HG03108 (cell line): ENCODE results near the gene TPI1.
A peak's percentile ranks its signal among the peaks of the same experiment; 100 is the strongest.
"Not testable (repeated sequence)": the region's sequence is repeated elsewhere in the genome, so short reads cannot be mapped to it uniquely, and the experiment has no call there.

Source experiments
- ATAC-seq: cut with Tn5 transposase; IDR thresholded peaks from one replicate; pipeline ENCODE4 v1.9.1; 2021; ENCODE audit warnings: moderate library complexity; ENCODE audit not compliant: unreplicated experiment

Gene TPI1

GRCh38 chr12:6866920-6867412 is 365 bp upstream of the TPI1 start:
- peak; percentile 1 for ATAC-seq

GRCh38 chr12:6868211-6869048 is 1.1 kb downstream of the TPI1 start:
- no peak for ATAC-seq

- ATAC-seq, result no peak
These were observed 2.0 kb downstream of the TPI1 start for GRCh38 chr12:6869049-6870021.

GRCh38 chr12:6870304-6870703 is 3.0 kb downstream of the TPI1 start:
- ATAC-seq, result not testable (repeated sequence)

GRCh38 chr12:6871052-6871957 is 4.0 kb downstream of the TPI1 start:
- no peak for ATAC-seq

- peak; percentile 29 for ATAC-seq
These were observed 5.0 kb downstream of the TPI1 start for GRCh38 chr12:6872073-6873048.

GRCh38 chr12:6873094-6874014 is 6.0 kb downstream of the TPI1 start, which contains the start of gene SPSB2:
Gene SPSB2 (minus strand): TSS chr12:6873303. CDS start chr12:6872901, 402 bp downstream.
- ATAC-seq, result peak; percentile 69

- ATAC-seq, result not testable (repeated sequence)
These were observed 6.7 kb downstream of the TPI1 start for GRCh38 chr12:6874015-6874368.

- not testable (repeated sequence) for ATAC-seq
These were observed 12.5 kb downstream of the TPI1 start for GRCh38 chr12:6879824-6880223.

GRCh38 chr12:6883252-6883651 is 15.9 kb downstream of the TPI1 start:
- no peak for ATAC-seq

- no peak for ATAC-seq
These were observed 16.4 kb downstream of the TPI1 start for GRCh38 chr12:6883683-6884082.

- no peak for ATAC-seq
These were observed 17.2 kb downstream of the TPI1 start for GRCh38 chr12:6884539-6884938.

GRCh38 chr12:6886206-6886999 is 19.1 kb downstream of the TPI1 start:
- ATAC-seq, result not testable (repeated sequence)

GRCh38 chr12:6887460-6887859 is 20.1 kb downstream of the TPI1 start:
- no peak for ATAC-seq

GRCh38 chr12:6888360-6888759 is 21.0 kb downstream of the TPI1 start:
- no peak for ATAC-seq

- not testable (repeated sequence) for ATAC-seq
These were observed 21.5 kb downstream of the TPI1 start for GRCh38 chr12:6888794-6889193.
